Head of caudate nucleus (tissue), 42 donors: ENCODE measurements around the gene LAMC2.
"Not testable (repeated sequence)": the region's sequence is repeated elsewhere in the genome, so short reads cannot be mapped to it uniquely, and the experiment has no call there.

Source experiments
- DNase-seq, 42 donors: peaks; one replicate each; pipeline versions ENCODE4 v3.0.0 to v3.0.0-alpha.2; 2020 to 2021; ENCODE audit warnings: mixed read lengths in 7 of 42
- intact Hi-C: fragments of 100-400 bp; cut with DNase I; formaldehyde crosslinking; loops from one replicate; pipeline ENCODE4 v1.15.0; 2022

The LAMC2 gene

DNA sequence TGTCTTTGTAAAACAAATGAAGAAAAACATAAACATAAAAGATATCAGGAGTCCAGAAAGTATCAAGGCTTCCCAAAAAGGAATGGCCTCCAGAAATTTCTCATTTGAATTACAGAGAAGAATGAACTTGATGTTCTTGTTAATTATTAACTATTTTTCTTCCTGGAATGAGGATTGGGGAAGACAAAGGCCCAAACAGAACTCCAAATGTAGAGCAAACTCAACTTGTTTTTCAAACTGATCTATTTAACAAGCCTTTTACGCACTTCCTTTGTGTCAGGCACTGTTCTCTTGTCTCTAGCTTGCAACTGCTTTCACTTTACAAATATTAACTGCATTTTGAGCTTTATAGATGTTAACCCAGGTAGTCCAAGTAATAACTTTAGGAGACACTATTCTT is 45.5 kb downstream of the LAMC2 start:
- no peak for DNase-seq
- intact Hi-C loops = loop anchor here (10.0 kb wide), 1 partner anchor 267 kb away; no protein-coding TSS in a partner anchor

DNA sequence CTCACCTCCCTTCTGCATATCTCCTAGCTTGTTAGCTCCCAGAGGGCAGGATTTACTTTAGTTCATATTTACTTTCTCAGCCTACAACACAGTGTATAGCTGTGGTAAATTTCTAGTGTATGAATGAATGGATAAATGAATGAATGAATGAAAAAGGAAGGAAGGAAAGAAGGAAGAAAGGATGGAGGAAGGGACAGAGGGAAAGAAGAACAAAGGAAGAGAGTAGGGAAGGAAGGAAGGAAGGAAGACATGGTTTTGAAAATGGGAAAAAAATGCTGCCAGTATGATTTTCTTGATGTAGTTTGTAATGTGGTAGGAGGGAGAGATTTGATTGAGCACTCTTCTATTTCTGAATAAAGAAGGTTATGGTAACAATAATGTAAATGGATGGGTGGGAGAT is 47.0 kb downstream of the LAMC2 start:
- DNase-seq = no peak
- intact Hi-C loops = loop anchor here (10.0 kb wide), 1 partner anchor 268 kb away; no protein-coding TSS in a partner anchor

DNA sequence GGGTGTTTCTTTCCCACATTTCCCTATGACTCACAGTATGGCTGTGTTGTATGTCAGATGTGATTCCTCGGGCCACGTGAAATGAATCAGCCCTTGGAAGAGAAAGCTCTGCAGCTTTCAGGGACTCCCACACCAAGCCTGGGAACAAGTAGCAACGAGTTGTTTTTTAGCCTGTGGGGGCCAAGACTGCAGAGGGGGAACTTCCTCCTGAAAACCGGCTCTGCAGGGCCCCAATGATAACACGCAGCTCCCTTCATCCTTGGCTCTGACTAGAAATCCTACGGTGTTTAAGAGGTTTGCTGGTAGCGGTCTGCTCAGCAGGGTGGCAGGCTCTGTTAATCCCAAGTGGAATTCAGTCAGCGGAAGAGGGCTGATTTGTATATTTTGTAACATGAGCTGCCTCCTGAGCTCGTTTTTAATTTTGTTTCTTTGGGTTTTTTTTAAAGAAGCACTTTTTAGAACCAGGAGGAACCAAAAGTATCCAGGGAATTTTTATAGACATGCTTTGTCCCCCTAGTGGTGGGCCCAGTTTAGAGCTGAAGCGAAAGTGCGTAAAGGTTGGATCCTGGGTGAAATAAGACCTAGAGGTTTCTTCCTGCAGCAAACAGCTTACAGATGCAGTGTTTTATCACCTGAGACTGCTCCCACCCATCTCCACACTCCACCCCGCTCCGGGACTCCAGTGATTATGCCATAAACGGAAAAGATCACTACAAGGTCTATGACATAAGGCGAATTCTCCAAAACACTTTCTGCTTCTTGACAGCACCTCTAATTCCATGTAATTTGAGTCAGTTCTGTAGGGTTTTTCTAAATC is 48.8 kb downstream of the LAMC2 start:
- intact Hi-C loops = loop anchor here (10.0 kb wide), 1 partner anchor 270 kb away; no protein-coding TSS in a partner anchor
- peak; percentile 25 to 91 (median 64) for DNase-seq

DNA sequence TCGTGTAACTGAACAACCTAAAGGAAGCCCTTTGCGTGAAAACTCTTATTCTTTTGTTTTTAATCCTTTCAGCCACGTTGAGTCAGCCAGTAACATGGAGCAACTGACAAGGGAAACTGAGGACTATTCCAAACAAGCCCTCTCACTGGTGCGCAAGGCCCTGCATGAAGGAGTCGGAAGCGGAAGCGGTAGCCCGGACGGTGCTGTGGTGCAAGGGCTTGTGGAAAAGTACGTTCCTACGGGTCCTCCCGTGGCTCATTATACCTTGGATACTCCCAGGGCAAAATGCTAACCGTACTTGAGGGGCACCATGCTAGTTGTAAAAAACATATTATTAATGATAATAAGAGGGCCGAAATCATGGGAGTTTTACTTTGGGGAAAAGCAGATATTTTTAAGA is 49.4 kb downstream of the LAMC2 start:
- intact Hi-C loops = loop anchor here (10.0 kb wide), 1 partner anchor 271 kb away; no protein-coding TSS in a partner anchor
- no peak for DNase-seq

DNA sequence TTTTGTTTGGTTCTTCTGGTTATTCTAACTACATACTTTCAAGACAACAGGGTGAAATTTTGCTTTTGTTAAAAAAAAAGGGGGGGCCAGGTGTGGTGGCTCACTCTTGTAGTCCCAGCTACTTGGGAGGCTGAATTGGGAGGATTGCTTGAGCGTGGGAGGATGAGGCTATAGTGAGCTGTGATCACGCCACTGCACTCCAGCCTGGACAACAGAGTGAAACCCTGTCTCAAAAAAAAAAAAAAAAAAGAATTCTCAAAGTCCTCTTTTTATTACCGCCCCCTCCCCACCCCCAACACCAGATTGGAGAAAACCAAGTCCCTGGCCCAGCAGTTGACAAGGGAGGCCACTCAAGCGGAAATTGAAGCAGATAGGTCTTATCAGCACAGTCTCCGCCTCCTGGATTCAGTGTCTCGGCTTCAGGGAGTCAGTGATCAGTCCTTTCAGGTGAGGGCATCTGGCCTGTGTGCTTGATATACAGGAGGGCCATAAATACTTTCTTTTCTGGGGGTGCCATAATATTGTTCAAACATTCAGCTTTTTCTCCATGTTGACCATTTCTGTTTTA is 50.2 kb downstream of the LAMC2 start:
- no peak for DNase-seq
- intact Hi-C loops = loop anchor here (10.0 kb wide), 1 partner anchor 271 kb away; no protein-coding TSS in a partner anchor

DNA sequence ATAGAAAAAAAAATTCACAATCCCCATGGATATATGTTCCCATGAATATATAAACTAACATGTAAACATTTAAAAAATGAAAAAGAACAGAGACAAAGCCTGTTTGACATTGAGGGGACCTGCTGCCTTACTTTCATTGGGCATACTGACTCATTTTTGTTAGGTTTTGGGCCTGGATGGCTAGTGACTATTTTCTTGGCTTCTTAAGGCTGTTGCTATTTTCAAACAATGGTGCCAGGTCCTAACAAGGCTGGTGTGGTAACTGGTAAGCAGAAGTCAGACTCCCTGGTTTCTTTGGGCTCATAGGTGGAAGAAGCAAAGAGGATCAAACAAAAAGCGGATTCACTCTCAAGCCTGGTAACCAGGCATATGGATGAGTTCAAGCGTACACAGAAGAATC is 51.0 kb downstream of the LAMC2 start:
- no peak for DNase-seq
- intact Hi-C loops = loop anchor here (10.0 kb wide), 1 partner anchor 272 kb away; no protein-coding TSS in a partner anchor

DNA sequence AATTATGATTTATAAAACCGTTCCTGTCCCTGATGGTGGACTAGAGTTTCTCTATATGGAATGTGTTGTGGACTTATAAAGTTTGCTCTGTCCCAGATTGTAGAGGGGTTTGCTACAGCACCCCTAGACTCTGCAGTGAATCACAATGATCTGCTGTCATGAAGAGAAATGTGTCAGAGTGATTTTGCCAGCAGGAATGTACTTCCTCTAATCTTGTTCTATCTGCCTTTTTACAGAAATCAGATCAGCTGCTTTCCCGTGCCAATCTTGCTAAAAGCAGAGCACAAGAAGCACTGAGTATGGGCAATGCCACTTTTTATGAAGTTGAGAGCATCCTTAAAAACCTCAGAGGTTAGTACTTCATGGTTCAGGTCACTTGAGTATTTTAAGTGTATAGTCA is 52.0 kb downstream of the LAMC2 start:
- intact Hi-C loops = loop anchor here (10.0 kb wide), 1 partner anchor 273 kb away; no protein-coding TSS in a partner anchor
- DNase-seq = no peak

DNA sequence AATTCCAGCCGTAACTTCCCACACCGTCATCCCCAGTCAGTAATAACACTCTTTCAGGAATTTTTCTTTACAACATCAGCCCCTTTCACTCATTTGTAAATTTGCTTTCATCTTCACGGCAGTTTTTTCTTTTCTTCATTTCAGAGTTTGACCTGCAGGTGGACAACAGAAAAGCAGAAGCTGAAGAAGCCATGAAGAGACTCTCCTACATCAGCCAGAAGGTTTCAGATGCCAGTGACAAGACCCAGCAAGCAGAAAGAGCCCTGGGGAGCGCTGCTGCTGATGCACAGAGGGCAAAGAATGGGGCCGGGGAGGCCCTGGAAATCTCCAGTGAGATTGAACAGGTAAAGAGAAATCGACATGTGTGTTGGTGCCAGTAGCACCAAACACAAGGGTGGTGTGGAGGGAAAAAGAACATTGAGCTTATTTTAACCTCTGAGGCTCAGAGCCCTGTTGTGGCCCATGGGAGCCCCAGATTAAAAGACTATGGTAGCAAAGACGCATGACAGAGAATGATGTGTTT is 53.2 kb downstream of the LAMC2 start:
- intact Hi-C loops = loop anchor here (10.0 kb wide), 1 partner anchor 274 kb away; no protein-coding TSS in a partner anchor
- peak in 1 of 42 donors; percentile 5 for DNase-seq

DNA sequence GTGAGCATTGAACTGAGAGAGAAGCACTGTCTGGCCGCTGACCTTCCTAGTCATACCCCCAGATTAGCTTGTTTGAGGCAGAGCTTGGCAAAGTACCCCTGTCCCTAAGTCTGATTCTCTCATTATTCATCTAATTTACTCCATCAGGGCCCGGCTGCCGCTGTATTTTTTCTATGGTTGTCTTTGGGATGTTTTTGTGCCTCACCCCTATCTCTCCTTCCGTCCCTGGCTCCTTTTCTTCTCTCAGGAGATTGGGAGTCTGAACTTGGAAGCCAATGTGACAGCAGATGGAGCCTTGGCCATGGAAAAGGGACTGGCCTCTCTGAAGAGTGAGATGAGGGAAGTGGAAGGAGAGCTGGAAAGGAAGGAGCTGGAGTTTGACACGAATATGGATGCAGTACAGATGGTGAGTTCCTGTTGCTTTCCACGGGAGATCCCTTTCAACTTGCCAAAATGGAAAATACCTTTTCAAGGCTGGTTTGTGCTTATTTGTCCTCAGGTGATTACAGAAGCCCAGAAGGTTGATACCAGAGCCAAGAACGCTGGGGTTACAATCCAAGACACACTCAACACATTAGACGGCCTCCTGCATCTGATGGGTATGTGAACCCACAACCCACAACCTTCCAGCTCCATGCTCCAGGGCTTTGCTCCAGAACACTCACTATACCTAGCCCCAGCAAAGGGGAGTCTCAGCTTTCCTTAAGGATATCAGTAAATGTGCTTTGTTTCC is 53.9 kb downstream of the LAMC2 start:
- intact Hi-C loops = loop anchor here (10.0 kb wide), 1 partner anchor 275 kb away; no protein-coding TSS in a partner anchor

DNA sequence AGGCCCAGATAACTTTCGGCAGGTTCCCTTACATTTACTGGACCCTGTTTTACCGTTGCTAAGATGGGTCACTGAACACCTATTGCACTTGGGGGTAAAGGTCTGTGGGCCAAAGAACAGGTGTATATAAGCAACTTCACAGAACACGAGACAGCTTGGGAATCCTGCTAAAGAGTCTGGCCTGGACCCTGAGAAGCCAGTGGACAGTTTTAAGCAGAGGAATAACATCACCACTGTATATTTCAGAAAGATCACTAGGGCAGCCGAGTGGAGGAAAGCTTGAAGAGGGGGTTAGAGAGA is 54.4 kb downstream of the LAMC2 start:
- DNase-seq = no peak
- intact Hi-C loops = no loop called here

More for the DNA sequence above, 53.9 kb downstream of the LAMC2 start:
- peak in 1 of 42 donors; percentile 9 for DNase-seq

DNA sequence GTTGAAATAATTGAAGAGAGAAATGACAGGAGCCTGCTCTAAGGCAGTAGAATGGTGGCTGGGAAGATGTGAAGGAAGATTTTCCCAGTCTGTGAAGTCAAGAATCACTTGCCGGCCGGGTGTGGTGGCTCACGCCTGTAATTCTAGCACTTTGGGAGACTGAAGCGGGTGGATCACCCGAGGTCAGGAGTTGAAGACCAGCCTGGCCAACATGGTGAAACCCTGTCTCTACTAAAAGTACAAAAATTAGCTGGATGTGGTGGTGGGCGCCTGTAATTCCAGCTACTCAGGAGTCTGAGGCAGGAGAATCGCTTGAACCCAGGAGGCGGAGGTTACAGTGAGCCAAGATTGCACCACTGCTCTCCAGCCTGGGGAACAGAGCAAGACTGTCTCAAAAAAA is 54.8 kb downstream of the LAMC2 start:
- DNase-seq = peak in 1 of 42 donors; percentile 11
- intact Hi-C loops = not testable (repeated sequence)

DNA sequence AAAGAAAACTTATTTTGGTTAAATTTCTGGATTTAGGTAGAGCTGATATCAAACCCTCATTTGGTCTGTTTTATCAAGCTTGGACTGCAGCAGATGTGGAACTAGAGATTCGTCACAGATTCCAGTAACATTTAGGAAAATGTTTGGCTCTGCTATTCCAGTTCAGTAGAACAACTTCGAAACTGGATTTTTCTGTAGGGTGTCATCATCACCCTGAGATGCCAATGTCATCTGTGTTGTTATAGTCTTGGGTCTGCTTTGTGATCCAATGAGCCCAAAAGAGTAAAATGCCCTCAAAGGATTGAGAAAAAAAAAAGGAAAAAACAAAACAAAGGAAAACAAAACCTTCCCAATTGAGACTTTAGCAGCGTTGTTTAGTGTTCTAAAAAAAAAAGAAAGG is 55.4 kb downstream of the LAMC2 start:
- no peak for DNase-seq
- intact Hi-C loops = no loop called here

DNA sequence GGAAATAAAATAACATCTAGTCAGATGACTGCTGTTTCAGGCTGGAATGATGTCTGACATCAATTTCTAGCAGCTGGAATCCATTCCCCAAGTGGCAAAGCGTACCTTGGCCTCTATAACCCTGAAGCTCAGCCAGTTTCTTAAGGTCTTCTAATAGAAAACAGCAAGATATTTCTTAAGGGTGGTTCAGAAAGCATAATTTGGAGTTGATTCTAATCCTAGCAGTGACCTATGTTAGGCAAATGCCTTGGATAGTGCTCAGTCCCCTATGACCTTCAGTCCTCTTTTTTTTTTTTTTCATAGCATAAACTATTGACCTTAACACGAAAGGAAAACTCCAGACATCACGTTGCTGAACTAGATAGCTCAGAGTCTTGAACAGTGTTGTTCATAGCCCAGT is 56.5 kb downstream of the LAMC2 start:
- intact Hi-C loops = no loop called here
- DNase-seq = no peak

DNA sequence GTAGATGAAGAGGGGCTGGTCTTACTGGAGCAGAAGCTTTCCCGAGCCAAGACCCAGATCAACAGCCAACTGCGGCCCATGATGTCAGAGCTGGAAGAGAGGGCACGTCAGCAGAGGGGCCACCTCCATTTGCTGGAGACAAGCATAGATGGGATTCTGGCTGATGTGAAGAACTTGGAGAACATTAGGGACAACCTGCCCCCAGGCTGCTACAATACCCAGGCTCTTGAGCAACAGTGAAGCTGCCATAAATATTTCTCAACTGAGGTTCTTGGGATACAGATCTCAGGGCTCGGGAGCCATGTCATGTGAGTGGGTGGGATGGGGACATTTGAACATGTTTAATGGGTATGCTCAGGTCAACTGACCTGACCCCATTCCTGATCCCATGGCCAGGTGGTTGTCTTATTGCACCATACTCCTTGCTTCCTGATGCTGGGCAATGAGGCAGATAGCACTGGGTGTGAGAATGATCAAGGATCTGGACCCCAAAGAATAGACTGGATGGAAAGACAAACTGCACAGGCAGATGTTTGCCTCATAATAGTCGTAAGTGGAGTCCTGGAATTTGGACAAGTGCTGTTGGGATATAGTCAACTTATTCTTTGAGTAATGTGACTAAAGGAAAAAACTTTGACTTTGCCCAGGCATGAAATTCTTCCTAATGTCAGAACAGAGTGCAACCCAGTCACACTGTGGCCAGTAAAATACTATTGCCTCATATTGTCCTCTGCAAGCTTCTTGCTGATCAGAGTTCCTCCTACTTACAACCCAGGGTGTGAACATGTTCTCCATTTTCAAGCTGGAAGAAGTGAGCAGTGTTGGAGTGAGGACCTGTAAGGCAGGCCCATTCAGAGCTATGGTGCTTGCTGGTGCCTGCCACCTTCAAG is 57.3 kb downstream of the LAMC2 start:
- DNase-seq = peak in 1 of 42 donors; percentile 14
- intact Hi-C loops = no loop called here

DNA sequence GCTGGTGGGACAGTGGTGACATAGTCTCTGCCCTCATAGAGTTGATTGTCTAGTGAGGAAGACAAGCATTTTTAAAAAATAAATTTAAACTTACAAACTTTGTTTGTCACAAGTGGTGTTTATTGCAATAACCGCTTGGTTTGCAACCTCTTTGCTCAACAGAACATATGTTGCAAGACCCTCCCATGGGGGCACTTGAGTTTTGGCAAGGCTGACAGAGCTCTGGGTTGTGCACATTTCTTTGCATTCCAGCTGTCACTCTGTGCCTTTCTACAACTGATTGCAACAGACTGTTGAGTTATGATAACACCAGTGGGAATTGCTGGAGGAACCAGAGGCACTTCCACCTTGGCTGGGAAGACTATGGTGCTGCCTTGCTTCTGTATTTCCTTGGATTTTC is 58.4 kb downstream of the LAMC2 start:
- DNase-seq = no peak

DNA sequence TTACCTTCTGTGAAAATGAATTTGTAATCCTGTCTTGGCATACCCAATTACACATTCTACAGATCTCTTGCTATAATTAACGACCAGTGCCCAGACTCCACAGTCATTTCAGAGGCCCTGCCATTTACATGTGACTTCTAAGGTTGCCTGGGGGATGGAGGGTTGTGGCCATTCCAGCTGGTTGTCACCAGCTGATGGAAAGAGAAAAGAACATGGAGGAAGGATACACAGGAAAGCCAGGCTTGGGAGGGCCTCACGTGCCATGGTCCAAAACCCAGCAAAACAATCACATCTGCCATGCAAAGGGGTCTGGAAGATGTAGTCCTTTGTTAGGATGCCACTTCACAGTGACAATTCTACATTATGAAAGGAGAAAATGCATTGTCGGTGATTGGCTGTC is 59.3 kb downstream of the LAMC2 start:
- DNase-seq = no peak
- intact Hi-C loops = no loop called here

More for the DNA sequence above, 58.4 kb downstream of the LAMC2 start:
- intact Hi-C loops = no loop called here

DNA sequence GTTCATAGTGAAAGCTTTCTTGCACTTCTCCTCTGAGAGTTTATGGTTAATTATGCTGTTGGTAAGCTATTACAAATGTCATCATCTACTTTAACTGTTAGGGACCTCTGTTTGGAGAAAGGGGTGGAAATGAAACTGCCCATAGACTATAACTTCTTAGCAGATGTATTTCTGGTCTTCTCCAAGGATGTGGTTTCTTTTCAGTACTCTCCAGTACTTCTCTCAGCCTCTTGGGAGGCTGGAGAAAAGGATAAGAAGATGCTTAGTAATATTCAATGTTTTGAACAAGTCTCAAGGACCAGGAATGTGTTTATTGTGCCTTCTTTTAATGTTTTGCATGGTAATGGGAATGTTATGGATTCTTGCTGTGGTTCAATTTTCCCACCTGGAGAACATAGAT is 60.4 kb downstream of the LAMC2 start:
- intact Hi-C loops = no loop called here
- DNase-seq = no peak

DNA sequence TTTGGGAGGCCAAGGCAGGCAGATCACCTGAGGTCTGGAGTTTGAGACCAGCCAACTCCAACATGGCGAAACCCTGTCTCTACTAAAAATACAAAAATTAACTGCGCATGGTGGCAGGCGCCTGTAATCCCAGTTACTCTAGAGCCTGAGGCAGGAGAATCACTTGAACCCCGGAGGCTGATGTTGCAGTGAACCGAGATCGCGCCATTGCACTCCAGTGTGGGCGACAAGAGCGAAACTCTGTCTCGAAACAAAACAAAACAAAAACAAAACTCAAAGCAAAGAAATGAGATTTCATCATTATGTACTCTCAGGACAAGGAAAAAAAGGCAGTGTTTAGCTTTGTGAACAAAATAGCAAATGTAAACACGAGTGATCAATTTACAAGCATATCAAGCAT is 61.0 kb downstream of the LAMC2 start:
- intact Hi-C loops = no loop called here
- no peak for DNase-seq

DNA sequence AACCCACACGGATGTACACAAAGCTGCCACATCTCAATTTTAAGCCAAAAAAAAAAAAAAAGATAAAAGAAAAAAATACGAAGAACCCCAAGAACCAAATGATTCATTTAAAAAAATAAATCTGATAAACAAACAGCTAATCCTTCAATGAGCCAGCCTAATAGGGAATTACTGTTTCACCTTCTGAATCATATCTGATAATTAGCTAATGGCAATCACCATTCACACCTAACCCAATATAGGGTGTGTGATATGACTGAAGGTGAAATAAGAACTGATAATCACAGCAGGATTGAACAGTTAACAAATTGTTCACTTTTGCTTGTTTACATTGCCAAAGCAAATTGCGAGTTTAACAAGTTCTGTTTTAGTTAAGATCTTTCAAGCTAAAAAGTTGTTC is 61.4 kb downstream of the LAMC2 start:
- DNase-seq = no peak
- intact Hi-C loops = no loop called here
